Measurements from ENCODE around the gene DMXL2. TPM values are rescaled to one million over a fixed set of nuclear protein-coding genes. Genes with fewer than 3 reads are reported as not detected.
"Not testable (repeated sequence)": the region's sequence is repeated elsewhere in the genome, so short reads cannot be mapped to it uniquely, and the experiment has no call there.

The DMXL2 gene
- total RNA-seq, 1 experiment from 2014 or later: 21.3 TPM

- in situ Hi-C loops (cut with HindIII; ENCODE audit: low sequenced_read_pairs): no loop called here
- no peak for DNase-seq (ENCODE audit: low spot score)
Measured at GRCh38 chr15:51580385-51580784, 42.2 kb downstream of the DMXL2 start.

- DNase-seq (ENCODE audit: low spot score): no peak
- in situ Hi-C loops (cut with HindIII; ENCODE audit: low sequenced_read_pairs): no loop called here
Measured at GRCh38 chr15:51579012-51579411, 43.6 kb downstream of the DMXL2 start.

GRCh38 chr15:51577636-51578304 is 44.8 kb downstream of the DMXL2 start:
- DNase-seq (ENCODE audit: low spot score): no peak
- in situ Hi-C loops (cut with HindIII; ENCODE audit: low sequenced_read_pairs): no loop called here

GRCh38 chr15:51576911-51577500 is 45.6 kb downstream of the DMXL2 start:
- in situ Hi-C loops (cut with HindIII; ENCODE audit: low sequenced_read_pairs): no loop called here

GRCh38 chr15:51576286-51576850 is 46.2 kb downstream of the DMXL2 start:
- in situ Hi-C loops (cut with HindIII; ENCODE audit: low sequenced_read_pairs): no loop called here
- DNase-seq (ENCODE audit: low spot score): no peak

More at GRCh38 chr15:51576911-51577500, 45.6 kb downstream of the DMXL2 start:
- no peak for DNase-seq (ENCODE audit: low spot score)

DNA sequence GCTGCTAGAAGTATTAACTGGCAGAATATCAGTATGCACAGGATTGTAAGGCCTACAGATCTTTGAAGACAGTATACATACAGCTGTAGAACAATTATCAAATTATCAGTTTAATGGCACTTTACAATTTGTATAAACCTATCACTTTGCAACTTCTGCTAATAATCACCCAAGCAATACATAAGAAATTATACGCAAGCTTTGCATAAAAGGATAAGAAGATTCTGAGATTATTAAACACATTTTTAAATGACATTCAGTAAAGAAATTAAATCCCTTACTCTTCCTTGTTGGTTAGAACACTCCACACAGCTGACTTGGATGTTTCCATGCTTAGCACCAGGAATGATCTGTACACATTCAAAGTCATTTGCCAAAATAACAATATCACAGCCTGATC is 46.8 kb downstream of the DMXL2 start:
- DNase-seq (ENCODE audit: low spot score): no peak
- in situ Hi-C loops (cut with HindIII; ENCODE audit: low sequenced_read_pairs): no loop called here

- DNase-seq (ENCODE audit: low spot score); in situ Hi-C loops (cut with HindIII; ENCODE audit: low sequenced_read_pairs): not testable (repeated sequence)
Measured at GRCh38 chr15:51573352-51573751, 49.2 kb downstream of the DMXL2 start.

DNA sequence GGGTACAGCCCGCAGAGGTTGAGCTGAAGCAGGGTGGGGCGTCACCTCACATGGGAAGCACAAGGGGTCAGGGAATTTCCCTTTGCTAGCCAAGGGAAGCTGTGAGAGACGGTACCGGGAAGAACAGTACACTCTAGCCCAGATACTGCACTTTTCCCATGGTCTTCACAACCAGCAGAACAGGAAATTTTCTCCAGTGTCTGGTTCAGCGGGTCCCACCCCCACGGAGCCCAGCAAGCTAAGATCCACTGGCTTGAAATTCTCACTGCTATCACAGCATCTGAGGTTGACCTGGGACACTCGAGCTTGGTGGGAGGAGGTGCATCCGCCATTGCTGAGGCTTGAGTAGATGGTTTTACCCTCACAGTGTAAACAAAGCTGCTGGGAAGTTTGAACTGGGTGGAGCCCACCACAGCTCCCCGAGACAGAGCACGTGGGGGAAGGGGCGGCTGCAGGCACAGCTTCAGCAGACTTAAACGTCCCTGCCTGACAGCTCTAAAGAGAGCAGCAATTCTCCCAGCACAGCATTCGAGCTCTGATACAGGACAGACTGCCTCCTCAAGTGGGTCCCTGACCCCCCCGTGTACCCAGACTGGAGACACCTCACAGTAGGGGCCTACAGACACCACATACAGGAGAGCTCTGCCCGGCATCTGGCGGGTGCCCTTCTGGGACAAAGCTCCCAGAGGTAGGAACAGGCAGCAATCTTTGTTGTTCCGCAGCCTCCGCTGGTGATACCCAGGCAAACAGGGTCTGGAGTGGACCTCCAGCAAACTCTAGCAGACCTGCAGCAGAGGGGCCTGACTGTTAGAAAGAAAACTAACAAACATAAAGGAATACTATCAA is 53.4 kb downstream of the DMXL2 start:
- in situ Hi-C loops (cut with HindIII; ENCODE audit: low sequenced_read_pairs): not testable (repeated sequence)

DNA sequence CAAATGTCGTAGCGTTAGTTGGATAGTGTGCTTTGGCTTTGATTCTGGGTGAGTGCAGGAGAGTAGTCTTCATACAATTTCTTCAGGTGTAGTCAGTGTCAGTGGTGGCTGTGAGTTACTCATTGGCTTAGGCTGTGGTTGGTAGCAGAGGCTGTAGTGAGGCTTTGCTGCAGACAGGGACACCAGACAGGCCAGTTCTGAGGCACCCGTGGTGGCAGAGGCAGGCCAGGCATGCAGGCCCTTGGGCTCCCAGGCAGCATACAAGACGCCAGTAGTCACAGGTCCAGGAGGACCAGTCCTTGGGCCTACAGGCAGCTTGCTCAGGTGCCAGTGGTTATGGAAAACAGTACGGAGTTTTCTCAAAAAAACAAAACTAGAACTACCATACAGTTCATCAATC is 61.3 kb downstream of the DMXL2 start:
- no peak for DNase-seq (ENCODE audit: low spot score)
- in situ Hi-C loops (cut with HindIII; ENCODE audit: low sequenced_read_pairs): no loop called here

More for the DNA sequence above, 53.4 kb downstream of the DMXL2 start:
- DNase-seq (ENCODE audit: low spot score): not testable (repeated sequence)

DNA sequence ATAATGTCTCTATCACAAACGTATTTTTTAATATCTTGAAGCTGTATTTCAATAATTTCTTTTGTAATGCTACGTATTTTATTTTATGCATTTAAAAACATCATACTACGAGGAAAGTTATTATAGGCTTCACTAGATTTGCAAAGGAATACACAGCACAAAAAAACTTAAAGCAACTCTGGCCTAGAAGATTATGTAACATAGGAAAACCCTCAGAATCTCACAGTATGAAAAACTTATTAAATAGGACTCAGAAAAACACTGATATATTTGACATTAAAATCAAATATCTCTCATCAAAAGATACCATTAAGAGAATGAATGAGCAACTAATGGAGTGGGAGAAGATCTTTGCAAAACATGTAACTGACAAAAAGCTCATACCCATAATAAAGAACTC is 63.7 kb downstream of the DMXL2 start:
- in situ Hi-C loops (cut with HindIII; ENCODE audit: low sequenced_read_pairs): no loop called here
- no peak for DNase-seq (ENCODE audit: low spot score)

DNA sequence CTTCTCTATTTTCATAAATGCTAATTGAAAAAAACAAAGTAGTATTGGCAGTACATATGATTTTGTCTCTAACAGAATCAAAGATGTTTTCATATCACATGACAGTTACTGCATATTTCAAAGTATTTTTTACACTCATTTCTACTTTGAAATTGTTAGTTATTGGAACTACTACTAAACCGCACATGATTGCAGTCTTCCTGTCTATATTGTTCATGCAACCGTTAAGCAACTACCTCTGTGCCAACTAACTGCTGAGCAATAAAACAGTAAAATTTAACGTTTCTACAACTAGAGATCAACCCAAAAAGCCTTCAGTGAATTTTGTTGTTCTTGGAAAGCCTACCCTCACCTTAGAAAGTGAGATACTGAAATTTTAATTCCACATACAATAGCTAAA is 64.2 kb downstream of the DMXL2 start:
- in situ Hi-C loops (cut with HindIII; ENCODE audit: low sequenced_read_pairs): no loop called here
- no peak for DNase-seq (ENCODE audit: low spot score)

DNA sequence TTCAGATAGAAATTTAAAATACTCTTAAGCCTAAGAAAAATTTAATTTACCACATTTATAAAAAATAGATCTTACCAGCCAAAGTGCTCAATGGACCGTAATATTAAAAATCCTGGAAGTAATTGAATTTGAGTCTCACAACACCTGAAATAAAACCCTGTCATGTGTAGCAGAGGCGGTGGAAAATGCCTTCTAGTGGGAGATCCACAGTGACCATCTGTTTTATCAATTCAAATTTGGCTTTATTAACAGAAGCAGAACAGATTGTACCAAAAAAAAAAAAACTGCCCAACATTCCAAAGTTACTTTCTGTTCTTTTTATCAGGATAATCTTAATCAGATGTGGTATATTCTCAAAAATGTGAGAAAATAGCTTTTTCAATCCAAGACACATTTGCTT is 71.7 kb downstream of the DMXL2 start:
- DNase-seq (ENCODE audit: low spot score): peak; percentile 77
- in situ Hi-C loops (cut with HindIII; ENCODE audit: low sequenced_read_pairs): no loop called here

DNA sequence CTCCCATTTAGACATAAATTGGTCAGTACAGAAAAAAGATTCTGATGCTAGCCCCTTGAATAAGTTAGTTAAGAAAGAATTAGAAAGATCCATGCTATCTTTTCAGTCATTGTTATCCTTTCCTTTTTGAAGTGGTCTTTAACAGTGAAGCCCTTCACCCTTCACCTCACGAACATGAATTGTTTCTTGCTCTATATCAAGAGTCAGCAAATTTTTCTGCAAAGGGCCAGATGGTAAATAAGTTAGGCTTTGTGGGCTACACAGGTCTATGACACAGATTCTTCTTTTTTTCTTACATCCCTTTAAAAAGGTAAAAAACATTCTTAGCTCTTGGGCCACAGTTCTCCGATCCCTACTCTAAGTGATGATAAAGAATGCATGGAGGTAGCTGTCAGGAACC is 74.9 kb downstream of the DMXL2 start:
- in situ Hi-C loops (cut with HindIII; ENCODE audit: low sequenced_read_pairs): no loop called here
- DNase-seq (ENCODE audit: low spot score): no peak

DNA sequence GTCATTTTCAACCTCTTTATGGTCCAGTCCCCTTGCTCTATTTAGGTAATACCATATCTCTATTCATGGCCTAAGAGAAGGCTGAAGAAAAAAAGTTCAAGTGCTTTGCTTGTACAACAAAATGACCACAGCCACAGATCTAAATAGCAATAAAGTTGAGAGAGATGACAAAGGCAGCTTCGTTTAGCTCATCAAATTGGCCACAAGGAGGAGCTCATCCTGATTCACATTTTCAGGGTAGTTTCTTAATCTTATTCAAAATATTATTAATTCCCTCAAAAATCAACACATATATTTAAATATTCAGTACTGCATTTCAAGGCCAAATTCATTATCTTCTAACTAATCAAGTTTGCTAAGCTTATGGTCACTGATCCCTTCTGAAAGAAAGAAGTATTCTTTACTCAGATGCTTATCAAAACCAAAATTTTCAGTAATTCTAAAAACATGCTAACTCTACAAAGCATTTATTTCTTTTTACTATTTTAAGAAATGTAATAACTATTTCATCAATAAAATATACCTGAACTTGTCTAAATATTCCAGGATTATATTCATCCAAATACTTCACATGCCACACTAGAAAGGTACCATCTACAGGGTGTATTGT is 85.5 kb downstream of the DMXL2 start:
- in situ Hi-C loops (cut with HindIII; ENCODE audit: low sequenced_read_pairs): no loop called here

GRCh38 chr15:51533672-51534398 is 88.7 kb downstream of the DMXL2 start:
- DNase-seq (ENCODE audit: low spot score): no peak
- in situ Hi-C loops (cut with HindIII; ENCODE audit: low sequenced_read_pairs): no loop called here

More for the DNA sequence above, 85.5 kb downstream of the DMXL2 start:
- DNase-seq (ENCODE audit: low spot score): no peak

GRCh38 chr15:51526955-51527354 is 95.6 kb downstream of the DMXL2 start:
- no peak for DNase-seq (ENCODE audit: low spot score)
- in situ Hi-C loops (cut with HindIII; ENCODE audit: low sequenced_read_pairs): no loop called here

GRCh38 chr15:51524376-51524775 is 98.2 kb downstream of the DMXL2 start:
- DNase-seq (ENCODE audit: low spot score): no peak
- in situ Hi-C loops (cut with HindIII; ENCODE audit: low sequenced_read_pairs): no loop called here

GRCh38 chr15:51516291-51516690 is 106.3 kb downstream of the DMXL2 start:
- in situ Hi-C loops (cut with HindIII; ENCODE audit: low sequenced_read_pairs): no loop called here
- DNase-seq (ENCODE audit: low spot score): no peak

DNA sequence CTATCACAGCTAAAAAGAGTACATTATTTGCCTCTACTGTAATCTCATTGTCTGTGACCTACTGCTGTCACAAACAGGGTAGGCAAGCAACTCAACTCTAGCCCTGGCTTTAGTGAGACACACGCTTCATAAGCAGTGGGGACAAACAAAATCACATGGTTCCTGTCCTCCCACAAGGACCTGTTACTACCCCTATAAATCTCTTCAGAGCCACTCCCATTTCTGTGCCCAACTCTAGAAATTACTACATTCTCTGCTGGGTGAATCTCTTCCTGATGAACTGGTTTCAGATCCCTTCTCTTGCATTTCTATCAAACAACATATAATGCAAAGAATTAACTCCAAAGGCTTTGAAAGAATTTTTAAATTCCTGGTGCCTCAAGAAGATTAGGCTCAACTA is 117.3 kb downstream of the DMXL2 start:
- in situ Hi-C loops (cut with HindIII; ENCODE audit: low sequenced_read_pairs): no loop called here
- no peak for DNase-seq (ENCODE audit: low spot score)
